HG03469 (cell line): ENCODE data around the gene DES.

Experiments used
- ATAC-seq: cut with Tn5 transposase; IDR thresholded peaks from one replicate; pipeline ENCODE4 v1.9.1; 2021; ENCODE audit warnings: mild to moderate bottlenecking, moderate library complexity, moderate number of reproducible peaks; ENCODE audit not compliant: unreplicated experiment

Gene DES

GRCh38 chr2:219452361-219453317 is 34.5 kb downstream of the DES start:
- no peak for ATAC-seq

DNA sequence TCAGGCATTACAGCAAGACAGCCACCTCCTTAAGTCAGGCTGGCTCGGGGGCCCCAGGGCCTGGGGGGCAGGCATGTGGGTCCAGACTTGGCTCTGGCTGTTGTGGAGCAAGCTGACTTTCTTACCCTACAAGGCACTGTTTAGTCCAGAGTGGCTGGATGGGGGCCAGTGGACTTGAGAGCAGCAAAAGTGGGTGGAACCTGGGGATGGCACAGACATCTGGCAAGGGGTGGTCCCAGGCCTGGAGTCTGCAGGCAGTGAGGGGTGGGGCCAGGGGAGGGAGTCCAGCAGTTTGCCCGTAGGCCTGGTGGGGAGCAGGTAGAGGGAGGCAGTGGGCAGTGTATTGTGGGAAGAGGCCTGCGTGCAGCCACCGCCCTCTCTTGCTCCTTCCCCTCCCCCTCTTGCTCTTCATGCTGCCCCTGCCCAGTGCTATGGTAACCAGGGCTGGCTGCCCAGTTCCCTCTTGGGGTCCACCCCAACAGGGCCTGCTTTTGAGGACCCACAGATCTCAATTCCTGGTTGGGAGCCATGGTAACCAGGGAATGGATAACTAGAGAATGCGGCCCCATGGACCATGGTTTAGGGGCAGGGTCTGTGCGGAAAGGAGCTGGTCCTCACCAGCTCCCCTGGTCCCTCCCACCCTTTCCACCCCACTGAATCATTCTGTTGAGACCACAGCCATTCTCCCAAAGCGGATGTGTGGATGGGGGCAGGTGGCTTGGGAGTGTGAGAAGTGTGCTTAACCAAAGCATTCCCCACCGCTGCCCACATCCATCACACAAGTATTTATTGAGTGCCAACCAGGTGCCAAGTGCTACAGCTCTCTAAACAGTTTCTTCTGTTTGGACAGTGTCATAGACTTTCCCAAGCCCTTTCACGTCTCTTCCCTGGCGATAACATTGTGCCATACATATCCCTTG is 35.8 kb downstream of the DES start:
- ATAC-seq = no peak

- no peak for ATAC-seq
These were observed 37.4 kb downstream of the DES start for GRCh38 chr2:219455581-219455980.

GRCh38 chr2:219457784-219458369 is 39.7 kb downstream of the DES start:
- no peak for ATAC-seq

DNA sequence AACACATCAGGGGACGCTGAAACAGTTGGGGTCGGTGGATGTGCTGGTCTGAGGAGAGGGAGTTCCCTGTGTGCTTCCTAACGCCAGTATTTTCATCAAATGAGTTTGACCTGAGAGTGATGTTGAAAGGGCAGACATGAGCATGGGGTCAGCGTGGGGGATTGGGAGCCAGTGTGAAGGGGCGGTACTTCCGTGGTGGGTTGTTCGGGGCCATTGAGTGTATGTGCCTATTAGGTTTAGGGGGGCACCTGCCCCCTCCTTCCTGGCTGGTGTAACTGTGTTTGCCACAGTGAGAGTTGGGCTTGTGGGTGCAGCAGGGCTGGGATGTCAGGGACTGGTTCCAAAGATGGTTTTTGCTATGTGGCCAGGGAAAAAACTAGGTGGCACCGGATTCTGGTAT is 40.8 kb downstream of the DES start:
- no peak for ATAC-seq

DNA sequence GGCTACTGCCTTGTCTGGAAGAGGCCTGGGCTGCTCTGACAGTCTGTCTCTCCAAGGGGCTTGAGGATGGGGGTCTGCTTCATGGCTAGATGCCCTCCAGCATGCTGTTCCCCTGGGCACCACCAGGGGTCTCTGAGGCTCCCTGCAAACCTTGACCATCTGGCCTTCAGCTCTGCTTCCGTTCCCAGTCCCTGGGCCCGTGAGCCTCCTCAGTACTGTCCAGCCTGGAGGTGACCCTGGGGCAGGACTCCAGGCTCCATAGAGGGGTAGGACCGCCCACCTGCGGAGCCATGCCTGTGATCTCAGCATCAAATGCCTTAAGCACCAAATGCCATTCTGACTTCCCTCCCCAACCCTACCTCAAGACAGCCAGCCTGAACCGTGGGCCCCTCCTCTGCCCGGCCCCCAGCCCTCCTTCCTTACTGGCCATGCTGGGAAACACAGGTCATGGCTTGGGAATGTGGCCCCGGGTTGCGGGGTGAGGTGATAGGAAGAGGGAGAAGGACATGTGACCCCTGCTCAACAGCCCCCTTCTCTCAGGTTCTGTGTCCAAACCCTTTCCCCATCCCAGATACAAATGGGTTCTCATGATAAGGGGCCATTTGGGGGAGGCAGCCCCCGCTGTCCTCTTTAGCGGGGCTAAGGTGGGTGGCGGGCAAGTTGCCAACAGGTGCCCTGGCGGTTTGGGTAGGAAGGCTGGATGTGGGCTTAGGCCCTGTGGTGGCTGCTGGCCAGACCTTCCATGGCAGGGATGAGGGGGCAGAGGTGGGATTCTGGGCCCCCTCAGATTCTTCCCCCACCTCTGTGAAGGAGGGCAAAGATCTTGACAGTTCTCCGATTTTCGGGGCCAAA is 41.5 kb downstream of the DES start:
- peak; percentile 66 for ATAC-seq

DNA sequence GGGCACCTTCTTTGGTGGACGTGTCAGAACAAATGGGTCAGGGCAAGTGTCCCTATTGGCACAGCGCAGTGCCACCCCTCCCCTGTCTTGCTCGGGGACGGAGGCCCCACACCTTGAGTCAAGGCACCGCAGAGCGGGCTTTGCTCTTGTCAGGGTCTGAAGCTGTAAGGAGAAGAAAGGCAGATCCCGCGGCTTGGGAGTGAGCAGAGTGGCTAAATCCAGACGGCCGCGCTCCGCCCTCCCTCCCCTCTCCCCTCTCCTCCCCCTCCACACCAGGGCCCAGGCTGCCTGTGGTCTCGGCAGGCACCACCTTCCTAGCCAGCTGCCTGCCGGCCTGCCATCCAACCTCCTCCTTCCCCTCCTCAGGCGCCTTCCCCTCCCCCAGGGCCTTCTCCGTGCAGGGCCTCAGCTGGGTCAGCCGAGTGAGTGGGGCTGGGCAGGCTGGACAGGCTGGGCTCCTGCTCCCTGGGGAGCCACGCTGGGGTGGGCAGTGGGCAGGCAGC is 42.3 kb downstream of the DES start:
- no peak for ATAC-seq

- ATAC-seq = no peak
These were observed 42.9 kb downstream of the DES start for GRCh38 chr2:219461047-219461514.

GRCh38 chr2:219461669-219462068 is 43.5 kb downstream of the DES start:
- ATAC-seq = no peak

DNA sequence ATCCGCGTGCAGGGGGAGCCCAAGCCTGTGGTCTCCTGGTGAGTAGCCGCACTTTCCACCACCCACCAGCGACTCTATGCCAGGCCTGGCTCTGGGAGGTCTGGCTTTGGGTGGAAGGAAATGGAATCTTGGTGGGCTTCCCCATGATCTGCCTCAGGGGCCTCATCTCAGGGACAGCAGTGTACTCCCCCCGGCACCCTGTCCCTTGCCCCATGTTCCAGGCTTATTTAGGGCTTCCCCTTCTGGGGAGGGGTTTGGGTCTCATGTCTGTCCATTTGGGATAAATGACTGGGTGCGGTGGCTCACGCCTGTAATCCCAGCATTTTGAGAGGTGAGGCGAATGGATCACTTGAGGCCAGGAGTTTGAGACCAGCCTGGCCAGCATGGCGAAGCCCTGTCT is 44.2 kb downstream of the DES start:
- no peak for ATAC-seq

DNA sequence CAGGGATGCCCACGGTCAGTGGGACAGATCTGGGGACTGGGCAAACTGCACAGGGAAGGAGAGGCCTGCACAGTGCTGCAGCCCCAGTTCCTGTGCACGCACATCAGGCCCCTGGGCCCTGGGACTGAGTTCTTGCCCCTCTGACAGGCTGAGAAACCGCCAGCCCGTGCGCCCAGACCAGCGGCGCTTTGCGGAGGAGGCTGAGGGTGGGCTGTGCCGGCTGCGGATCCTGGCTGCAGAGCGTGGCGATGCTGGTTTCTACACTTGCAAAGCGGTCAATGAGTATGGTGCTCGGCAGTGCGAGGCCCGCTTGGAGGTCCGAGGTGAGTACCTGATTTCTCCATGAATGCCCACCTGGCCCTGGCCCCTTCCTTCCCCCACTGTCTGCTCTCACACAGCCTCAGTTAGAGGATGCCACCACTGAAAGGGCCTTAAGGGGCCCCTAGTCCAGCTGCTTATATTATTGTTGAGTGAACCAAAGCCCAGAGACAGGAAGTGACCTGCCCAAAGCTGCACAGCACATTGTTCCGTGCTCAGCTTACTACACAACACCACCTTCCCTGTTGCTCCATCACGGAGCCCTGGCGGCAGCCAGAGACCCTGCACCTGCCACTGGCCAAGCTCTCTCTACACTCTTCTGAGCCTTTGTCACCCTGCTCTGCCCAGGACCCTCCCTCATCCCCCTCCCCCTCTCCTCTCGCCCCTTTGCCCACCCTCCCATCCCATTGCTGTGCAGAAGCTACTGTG is 46.3 kb downstream of the DES start:
- ATAC-seq = no peak

- ATAC-seq = no peak
These were observed 47.7 kb downstream of the DES start for GRCh38 chr2:219465659-219466561.

DNA sequence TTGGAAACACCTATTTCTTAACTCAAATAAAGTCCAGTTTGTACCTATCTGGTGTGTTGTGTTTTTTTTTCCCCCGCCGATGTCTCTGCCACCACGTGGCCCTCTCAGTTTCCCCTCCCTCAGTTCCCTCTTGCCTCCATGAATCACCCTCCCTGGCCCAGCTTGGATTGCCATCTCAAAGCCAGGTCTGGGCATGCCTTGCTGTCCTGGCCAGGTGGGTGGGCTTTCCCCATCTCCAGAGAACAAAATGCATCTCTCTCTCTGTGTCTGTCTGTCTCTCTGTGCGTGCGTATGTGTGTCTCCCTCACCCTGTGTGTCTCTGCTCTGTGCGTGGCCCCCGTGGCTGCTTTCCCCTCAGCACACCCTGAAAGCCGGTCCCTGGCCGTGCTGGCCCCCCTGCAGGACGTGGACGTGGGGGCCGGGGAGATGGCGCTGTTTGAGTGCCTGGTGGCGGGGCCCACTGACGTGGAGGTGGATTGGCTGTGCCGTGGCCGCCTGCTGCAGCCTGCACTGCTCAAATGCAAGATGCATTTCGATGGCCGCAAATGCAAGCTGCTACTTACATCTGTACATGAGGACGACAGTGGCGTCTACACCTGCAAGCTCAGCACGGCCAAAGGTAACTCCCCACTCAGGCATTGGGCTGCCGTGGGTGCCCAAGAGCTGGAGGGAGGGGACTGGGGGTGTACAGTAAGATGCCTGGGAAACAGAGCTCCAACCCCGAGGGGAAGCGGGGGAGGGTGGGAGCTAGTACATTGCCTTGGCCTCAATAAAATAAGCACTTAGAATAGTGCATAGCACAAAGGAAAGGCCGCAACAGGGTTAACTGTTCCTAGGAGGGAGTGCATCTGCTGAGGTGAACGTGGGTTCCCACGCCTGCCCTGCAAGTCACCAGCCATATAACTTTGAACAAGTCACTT is 48.9 kb downstream of the DES start:
- no peak for ATAC-seq

DNA sequence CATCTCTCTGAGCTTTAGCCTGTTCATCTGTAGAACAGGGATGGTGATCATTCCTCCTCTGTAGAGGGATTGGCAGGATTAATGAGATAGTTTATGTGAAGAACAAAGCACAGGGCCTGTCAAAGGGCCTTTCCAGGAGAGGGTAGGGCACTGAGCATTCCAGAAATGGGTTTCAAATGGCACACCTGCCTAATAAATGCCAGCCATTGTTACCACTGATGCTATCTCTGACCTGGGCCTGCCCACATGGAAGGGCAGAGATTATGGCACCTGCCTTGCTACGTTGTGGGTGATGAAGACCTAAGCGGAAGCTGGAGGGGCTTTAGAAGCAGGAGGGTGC is 49.5 kb downstream of the DES start:
- no peak for ATAC-seq

DNA sequence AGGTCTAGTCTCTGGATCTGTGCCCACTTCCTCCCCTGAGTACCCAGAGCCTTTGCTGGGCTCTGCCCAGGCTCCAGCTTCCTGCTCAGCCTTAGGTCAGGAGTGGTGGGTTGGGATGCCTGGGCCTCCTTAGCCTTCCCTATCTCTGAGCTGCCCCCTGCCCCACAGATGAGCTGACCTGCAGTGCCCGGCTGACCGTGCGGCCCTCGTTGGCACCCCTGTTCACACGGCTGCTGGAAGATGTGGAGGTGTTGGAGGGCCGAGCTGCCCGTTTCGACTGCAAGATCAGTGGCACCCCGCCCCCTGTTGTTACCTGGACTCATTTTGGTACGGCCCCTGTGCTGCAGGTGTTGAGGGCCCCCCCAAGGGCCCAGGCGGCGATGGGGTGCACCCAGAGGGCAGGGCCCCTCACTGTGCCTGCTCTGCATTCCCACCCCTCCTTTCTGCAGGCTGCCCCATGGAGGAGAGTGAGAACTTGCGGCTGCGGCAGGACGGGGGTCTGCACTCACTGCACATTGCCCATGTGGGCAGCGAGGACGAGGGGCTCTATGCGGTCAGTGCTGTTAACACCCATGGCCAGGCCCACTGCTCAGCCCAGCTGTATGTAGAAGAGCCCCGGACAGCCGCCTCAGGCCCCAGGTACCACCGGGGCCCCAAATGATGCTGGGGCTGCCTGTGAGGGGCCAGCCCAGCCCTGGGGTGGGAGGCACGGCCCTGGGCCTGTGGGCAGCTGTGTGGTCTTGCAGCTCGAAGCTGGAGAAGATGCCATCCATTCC is 50.4 kb downstream of the DES start:
- ATAC-seq = no peak

- ATAC-seq = no peak
These were observed 51.1 kb downstream of the DES start for GRCh38 chr2:219469186-219469724.
